ENCODE results near the gene KLC4.
A peak's percentile ranks its signal among the peaks of the same experiment; 100 is the strongest.

KLC4 gene

GRCh38 chr6:43074847-43075669 lies 15.6 kb downstream of the KLC4 start:
- Histone ChIP-seq H3K23ac (ENCODE audit: low read length) (no peak overlapping the region), H3K4me2 (ENCODE audit: low read length) (no peak overlapping the region), H3K9me3 (ENCODE audit: insufficient read depth, low read depth, low read length) (peaks cover 2% of the 10 kb centered on the region), H3K79me2 (ENCODE audit: control insufficient read depth, insufficient read depth, low read length, poor library complexity) (peaks cover 38% of the 10 kb centered on the region), H3K18ac (ENCODE audit: low read length) (no peak overlapping the region), H2BK120ac (ENCODE audit: insufficient read depth, low read length, poor library complexity) (peak overlapping the region; percentile 30), H4K91ac (ENCODE audit: low read depth, low read length) (peak overlapping the region; percentile 68), H4K12ac (ENCODE audit: low read depth, low read length) (no peak overlapping the region), H2AK5ac (ENCODE audit: low read length) (peak overlapping the region; percentile 52), H2AFZ (ENCODE audit: insufficient read depth, low read length, poor library complexity) (no peak overlapping the region), H3K27me3 (ENCODE audit: insufficient read depth, low read length) (no peaks in the 10 kb centered on the region), H3K4ac (ENCODE audit: low read depth, low read length) (no peak overlapping the region), H3K27ac (ENCODE audit: low read depth, low read length) (peak overlapping the region; percentile 43), H3K9ac (ENCODE audit: low read length) (no peak overlapping the region), H3K4me3 (ENCODE audit: low read depth, low read length) (no peak overlapping the region), H3K14ac (ENCODE audit: low read length) (peak overlapping the region; percentile 37), H3K36me3 (ENCODE audit: control insufficient read depth in 1 of 2, insufficient read depth in 2 of 2, low read length in 2 of 2) (peaks cover 23 to 29% of the 10 kb centered on the region in 2 experiments), H3K4me1 (ENCODE audit: control insufficient read depth in 1 of 2, insufficient read depth in 2 of 2, low read length in 2 of 2) (peaks cover 22 to 36% of the 10 kb centered on the region in 2 experiments), H2BK12ac (ENCODE audit: low read length) (peak overlapping the region; percentile 54), H4K8ac (ENCODE audit: low read depth, low read length) (peak overlapping the region; percentile 9), H2BK5ac (ENCODE audit: low read depth, low read length, poor library complexity) (peak overlapping the region; percentile 51), H3K79me1 (ENCODE audit: low read length) (peaks cover 25% of the 10 kb centered on the region)
- no peak for DNase-seq
- WGBS (ENCODE audit: extremely low coverage, insufficient coverage, insufficient read length): no CpG with 5 or more reads among the region's 6 CpGs

- peak within 1 kb of the TSS; percentile 75 for H2BK5ac ChIP-seq (ENCODE audit: low read depth, low read length, poor library complexity)
- H3K36me3 ChIP-seq (ENCODE audit: control insufficient read depth in 1 of 2, insufficient read depth in 2 of 2, low read length in 2 of 2): peaks cover 21 to 29% of the 10 kb centered on the region in 2 experiments
- peak within 1 kb of the TSS; percentile 98 for H3K4me3 ChIP-seq (ENCODE audit: low read depth, low read length)
- peaks cover 39% of the 10 kb centered on the region for H3K79me2 ChIP-seq (ENCODE audit: control insufficient read depth, insufficient read depth, low read length, poor library complexity)
- peak within 1 kb of the TSS; percentile 67 for H2BK120ac ChIP-seq (ENCODE audit: insufficient read depth, low read length, poor library complexity)
- H3K79me1 ChIP-seq (ENCODE audit: low read length): peaks cover 19% of the 10 kb centered on the region
- H3K9me3 ChIP-seq (ENCODE audit: insufficient read depth, low read depth, low read length): peaks cover 2% of the 10 kb centered on the region
- peak within 1 kb of the TSS; percentile 89 for H3K14ac ChIP-seq (ENCODE audit: low read length)
- H4K12ac ChIP-seq (ENCODE audit: low read depth, low read length): peak within 1 kb of the TSS; percentile 78
- H4K91ac ChIP-seq (ENCODE audit: low read depth, low read length): peak within 1 kb of the TSS; percentile 72
- H3K27me3 ChIP-seq (ENCODE audit: insufficient read depth, low read length): no peaks in the 10 kb centered on the region
- peak within 1 kb of the TSS; percentile 55 for H2AK5ac ChIP-seq (ENCODE audit: low read length)
- peak within 1 kb of the TSS; percentile 82 for H3K27ac ChIP-seq (ENCODE audit: low read depth, low read length)
- DNase-seq: peak in 1 of 2 donors; percentile 39
- peak within 1 kb of the TSS; percentile 75 for H3K18ac ChIP-seq (ENCODE audit: low read length)
- H2BK12ac ChIP-seq (ENCODE audit: low read length): peak within 1 kb of the TSS; percentile 54
- H3K4ac ChIP-seq (ENCODE audit: low read depth, low read length): peak within 1 kb of the TSS; percentile 99
- peak within 1 kb of the TSS; percentile 91 for H3K4me2 ChIP-seq (ENCODE audit: low read length)
- peak within 1 kb of the TSS; percentile 75 for H4K8ac ChIP-seq (ENCODE audit: low read depth, low read length)
- peak within 1 kb of the TSS; percentile 19 for H2AFZ ChIP-seq (ENCODE audit: insufficient read depth, low read length, poor library complexity)
- no CpG with 5 or more reads among the region's 60 CpGs for WGBS (ENCODE audit: extremely low coverage, insufficient coverage, insufficient read length)
- peak within 1 kb of the TSS; percentile 100 for H3K9ac ChIP-seq (ENCODE audit: low read length)
- H3K23ac ChIP-seq (ENCODE audit: low read length): peak within 1 kb of the TSS; percentile 49
- peaks cover 22 to 33% of the 10 kb centered on the region in 2 experiments for H3K4me1 ChIP-seq (ENCODE audit: control insufficient read depth in 1 of 2, insufficient read depth in 2 of 2, low read length in 2 of 2)
Measured at GRCh38 chr6:43075670-43076463, 16.4 kb downstream of the KLC4 start, which contains the start of gene PTK7. Gene PTK7, plus strand, starts transcription at chr6:43076314. Its CDS starts 175 bp downstream, at chr6:43076489.

- Histone ChIP-seq H4K91ac (ENCODE audit: low read depth, low read length) (peak overlapping the region; percentile 72), H2BK5ac (ENCODE audit: low read depth, low read length, poor library complexity) (peak overlapping the region; percentile 75), H2BK120ac (ENCODE audit: insufficient read depth, low read length, poor library complexity) (peak overlapping the region; percentile 67), H3K27ac (ENCODE audit: low read depth, low read length) (peak overlapping the region; percentile 82), H3K9ac (ENCODE audit: low read length) (peak overlapping the region; percentile 100), H3K36me3 (ENCODE audit: control insufficient read depth in 1 of 2, insufficient read depth in 2 of 2, low read length in 2 of 2) (peaks cover 22 to 30% of the 10 kb centered on the region in 2 experiments), H3K4me2 (ENCODE audit: low read length) (peak overlapping the region; percentile 91), H3K27me3 (ENCODE audit: insufficient read depth, low read length) (no peaks in the 10 kb centered on the region), H4K8ac (ENCODE audit: low read depth, low read length) (peak overlapping the region; percentile 69), H3K18ac (ENCODE audit: low read length) (peak overlapping the region; percentile 74), H2AFZ (ENCODE audit: insufficient read depth, low read length, poor library complexity) (peak overlapping the region; percentile 19), H2BK12ac (ENCODE audit: low read length) (peak overlapping the region; percentile 16), H4K12ac (ENCODE audit: low read depth, low read length) (peak overlapping the region; percentile 78), H3K4me1 (ENCODE audit: control insufficient read depth in 1 of 2, insufficient read depth in 2 of 2, low read length in 2 of 2) (peaks cover 18 to 31% of the 10 kb centered on the region in 2 experiments), H3K14ac (ENCODE audit: low read length) (peak overlapping the region; percentile 89), H3K23ac (ENCODE audit: low read length) (peak overlapping the region; percentile 49), H3K9me3 (ENCODE audit: insufficient read depth, low read depth, low read length) (peaks cover 2% of the 10 kb centered on the region), H3K4ac (ENCODE audit: low read depth, low read length) (peak overlapping the region; percentile 99), H3K4me3 (ENCODE audit: low read depth, low read length) (peak overlapping the region; percentile 98), H3K79me1 (ENCODE audit: low read length) (peaks cover 19% of the 10 kb centered on the region), H2AK5ac (ENCODE audit: low read length) (peak overlapping the region; percentile 55), H3K79me2 (ENCODE audit: control insufficient read depth, insufficient read depth, low read length, poor library complexity) (peaks cover 43% of the 10 kb centered on the region)
- WGBS (ENCODE audit: extremely low coverage, insufficient coverage, insufficient read length): no CpG with 5 or more reads among the region's 72 CpGs
- no peak for DNase-seq
Measured at GRCh38 chr6:43076464-43077332, 17.3 kb downstream of the KLC4 start.
